ENCODE results near the gene TSPAN4.

The TSPAN4 gene

DNA sequence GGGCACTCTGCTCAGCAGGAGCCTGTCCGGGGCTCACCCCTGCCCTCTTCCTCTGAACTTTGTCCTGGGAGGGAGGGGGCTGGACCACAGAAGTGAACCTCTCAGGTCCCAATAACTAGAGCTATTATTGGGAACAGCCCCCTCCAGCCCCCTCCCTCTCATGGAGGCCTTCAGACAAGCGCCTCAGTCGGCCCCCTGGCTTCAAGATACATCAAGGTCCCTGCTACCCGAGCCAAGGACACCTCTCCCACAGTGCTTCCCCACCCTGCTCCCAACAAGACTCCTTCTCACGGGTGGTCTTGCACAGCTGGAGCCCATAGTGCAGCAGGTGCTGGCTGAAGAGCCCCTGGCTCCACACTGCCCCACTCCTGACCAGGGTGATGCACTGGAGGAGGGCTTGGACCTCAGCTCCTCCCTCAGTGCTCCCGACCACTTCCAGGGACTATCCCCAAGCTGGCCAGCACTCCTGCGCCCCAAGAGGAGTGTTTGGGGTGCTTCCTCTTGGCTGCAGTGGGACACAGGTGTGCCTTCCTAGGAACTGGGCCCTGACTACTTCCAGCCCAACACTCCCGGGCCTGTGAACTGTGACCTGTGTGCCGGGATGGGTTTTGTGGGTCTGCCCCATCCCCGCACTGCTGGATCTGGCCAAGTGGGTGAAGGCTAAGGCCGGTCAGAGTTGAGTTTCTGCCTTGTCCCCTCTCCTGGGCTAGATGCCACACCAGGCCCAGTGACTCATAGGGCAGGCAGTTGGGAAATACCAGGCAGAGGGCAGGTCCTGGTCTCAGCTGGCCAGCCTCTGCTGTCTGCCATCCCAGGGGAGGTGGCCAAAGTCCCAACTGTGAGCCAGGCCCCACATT is 21.8 kb upstream of the TSPAN4 start:
- H3K4me3 ChIP-seq (ENCODE audit: low read depth, low read length), result peak overlapping the region; percentile 86
- TF ChIP-seq, protein P1, sequence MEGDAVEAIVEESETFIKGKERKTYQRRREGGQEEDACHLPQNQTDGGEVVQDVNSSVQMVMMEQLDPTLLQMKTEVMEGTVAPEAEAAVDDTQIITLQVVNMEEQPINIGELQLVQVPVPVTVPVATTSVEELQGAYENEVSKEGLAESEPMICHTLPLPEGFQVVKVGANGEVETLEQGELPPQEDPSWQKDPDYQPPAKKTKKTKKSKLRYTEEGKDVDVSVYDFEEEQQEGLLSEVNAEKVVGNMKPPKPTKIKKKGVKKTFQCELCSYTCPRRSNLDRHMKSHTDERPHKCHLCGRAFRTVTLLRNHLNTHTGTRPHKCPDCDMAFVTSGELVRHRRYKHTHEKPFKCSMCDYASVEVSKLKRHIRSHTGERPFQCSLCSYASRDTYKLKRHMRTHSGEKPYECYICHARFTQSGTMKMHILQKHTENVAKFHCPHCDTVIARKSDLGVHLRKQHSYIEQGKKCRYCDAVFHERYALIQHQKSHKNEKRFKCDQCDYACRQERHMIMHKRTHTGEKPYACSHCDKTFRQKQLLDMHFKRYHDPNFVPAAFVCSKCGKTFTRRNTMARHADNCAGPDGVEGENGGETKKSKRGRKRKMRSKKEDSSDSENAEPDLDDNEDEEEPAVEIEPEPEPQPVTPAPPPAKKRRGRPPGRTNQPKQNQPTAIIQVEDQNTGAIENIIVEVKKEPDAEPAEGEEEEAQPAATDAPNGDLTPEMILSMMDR (IDR thresholded peaks at IDR 0.05; ENCODE audit: low read depth, low read length, missing control alignments), result no peak
- DNase-seq (ENCODE audit: low read depth), result no peak

DNA sequence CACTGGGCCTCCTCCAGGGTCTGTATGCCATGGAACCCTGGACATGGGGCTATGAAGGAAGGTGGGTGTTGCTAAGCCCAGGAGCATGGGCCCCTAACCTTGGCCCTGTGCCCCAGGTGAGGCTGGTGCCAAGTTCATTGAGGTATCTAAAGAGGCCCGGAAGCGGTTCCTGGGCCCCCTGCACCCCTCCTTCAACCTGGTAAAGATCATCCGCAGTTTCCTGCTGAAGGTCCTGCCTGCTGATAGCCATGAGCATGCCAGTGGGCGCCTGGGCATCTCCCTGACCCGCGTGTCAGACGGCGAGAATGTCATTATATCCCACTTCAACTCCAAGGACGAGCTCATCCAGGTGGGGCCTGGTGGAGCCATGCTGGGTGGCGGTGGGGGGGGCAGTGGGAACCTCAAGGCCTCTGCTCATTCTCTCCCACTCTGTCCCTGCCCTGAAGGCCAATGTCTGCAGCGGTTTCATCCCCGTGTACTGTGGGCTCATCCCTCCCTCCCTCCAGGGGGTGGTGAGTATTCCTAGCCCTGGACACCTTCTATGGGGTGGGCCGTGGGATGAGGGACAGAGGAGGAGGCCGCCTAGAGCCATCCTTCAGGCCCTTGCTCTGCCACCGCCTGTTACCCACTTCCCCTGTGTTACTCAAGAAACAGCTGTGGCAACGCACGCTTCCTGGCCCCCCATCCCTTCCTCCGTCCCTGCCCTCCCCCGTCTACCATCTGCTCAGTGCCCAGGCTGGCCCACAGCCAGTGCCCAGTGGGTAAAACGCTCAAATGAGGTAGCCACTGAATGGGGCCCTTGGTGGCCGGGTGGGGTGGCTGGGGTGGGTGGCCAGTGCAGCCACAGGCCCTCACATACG is 20.9 kb upstream of the TSPAN4 start:
- TF ChIP-seq, protein P1 (IDR thresholded peaks at IDR 0.05; ENCODE audit: low read depth, low read length, missing control alignments), result no peak
- no peak overlapping the region for H3K4me3 ChIP-seq (ENCODE audit: low read depth, low read length)
- DNase-seq (ENCODE audit: low read depth), result no peak

DNA sequence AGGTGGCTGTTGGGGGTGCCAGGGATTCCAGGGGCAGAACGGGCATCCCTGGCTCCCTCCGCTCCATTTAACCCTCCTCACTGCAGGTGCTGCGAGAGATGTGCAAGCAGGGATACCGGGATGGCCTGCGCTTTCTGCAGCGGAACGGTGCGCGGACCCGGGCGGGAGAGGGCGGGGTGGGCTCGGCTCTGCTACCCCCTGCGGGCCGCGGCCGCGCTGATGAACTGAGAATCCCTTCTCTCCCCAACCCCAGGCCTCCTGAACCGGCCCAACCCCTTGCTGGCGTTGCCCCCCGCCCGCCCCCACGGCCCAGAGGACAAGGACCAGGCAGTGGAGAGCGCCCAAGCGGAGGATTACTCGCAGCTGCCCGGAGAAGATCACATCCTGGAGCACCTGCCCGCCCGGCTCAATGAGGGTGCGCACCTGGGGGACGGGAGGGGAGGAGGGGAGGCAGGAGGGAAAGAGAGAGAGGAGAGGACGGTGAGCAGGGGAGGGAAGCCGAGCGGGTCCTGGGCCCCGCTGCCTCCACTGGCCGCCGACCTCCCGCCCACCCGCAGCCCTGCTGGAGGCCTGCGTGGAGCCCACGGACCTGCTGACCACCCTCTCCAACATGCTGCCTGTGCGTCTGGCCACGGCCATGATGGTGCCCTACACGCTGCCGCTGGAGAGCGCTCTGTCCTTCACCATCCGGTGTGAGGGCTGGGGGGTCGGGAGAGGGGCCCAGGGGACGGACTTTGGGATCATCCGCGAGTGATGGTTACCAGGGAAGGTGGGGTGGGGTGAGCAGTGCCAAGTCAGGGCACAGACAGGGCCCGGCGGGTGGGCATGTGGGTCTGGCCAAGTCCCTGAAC is 19.0 kb upstream of the TSPAN4 start:
- TF ChIP-seq, protein P1 (IDR thresholded peaks at IDR 0.05; ENCODE audit: low read depth, low read length, missing control alignments), result no peak
- no peak overlapping the region for H3K4me3 ChIP-seq (ENCODE audit: low read depth, low read length)
- DNase-seq (ENCODE audit: low read depth), result no peak

DNA sequence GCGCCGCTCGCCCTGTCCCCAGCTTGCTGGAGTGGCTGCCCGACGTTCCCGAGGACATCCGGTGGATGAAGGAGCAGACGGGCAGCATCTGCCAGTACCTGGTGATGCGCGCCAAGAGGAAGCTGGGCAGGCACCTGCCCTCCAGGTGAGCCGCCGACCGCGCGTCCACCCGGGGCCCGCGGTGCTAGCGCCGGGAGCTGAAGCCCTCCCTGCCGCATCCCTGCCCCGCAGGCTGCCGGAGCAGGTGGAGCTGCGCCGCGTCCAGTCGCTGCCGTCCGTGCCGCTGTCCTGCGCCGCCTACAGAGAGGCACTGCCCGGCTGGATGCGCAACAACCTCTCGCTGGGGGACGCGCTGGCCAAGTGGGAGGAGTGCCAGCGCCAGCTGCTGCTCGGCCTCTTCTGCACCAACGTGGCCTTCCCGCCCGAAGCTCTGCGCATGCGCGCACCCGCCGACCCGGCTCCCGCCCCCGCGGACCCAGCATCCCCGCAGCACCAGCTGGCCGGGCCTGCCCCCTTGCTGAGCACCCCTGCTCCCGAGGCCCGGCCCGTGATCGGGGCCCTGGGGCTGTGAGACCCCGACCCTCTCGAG is 18.3 kb upstream of the TSPAN4 start:
- TF ChIP-seq, protein P1 (IDR thresholded peaks at IDR 0.05; ENCODE audit: low read depth, low read length, missing control alignments), result no peak
- no peak overlapping the region for H3K4me3 ChIP-seq (ENCODE audit: low read depth, low read length)
- no peak for DNase-seq (ENCODE audit: low read depth)

DNA sequence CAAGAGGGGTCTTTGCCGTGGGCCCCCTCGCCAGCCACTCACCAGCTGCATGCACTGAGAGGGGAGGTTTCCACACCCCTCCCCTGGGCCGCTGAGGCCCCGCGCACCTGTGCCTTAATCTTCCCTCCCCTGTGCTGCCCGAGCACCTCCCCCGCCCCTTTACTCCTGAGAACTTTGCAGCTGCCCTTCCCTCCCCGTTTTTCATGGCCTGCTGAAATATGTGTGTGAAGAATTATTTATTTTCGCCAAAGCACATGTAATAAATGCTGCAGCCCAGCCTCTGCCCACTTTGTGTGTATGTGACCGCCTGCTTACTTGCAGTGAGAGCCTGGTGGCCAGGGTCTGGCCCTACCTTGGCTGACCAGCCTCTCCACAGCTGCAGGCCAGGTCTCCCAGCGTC is 17.7 kb upstream of the TSPAN4 start:
- no peak for DNase-seq (ENCODE audit: low read depth)
- TF ChIP-seq, protein P1 (IDR thresholded peaks at IDR 0.05; ENCODE audit: low read depth, low read length, missing control alignments), result no peak
- H3K4me3 ChIP-seq (ENCODE audit: low read depth, low read length), result no peak overlapping the region
